Right forelimb (tissue), 1 donor: Measurements from ENCODE around the gene ACSM5.
"Not testable (repeated sequence)": the region's sequence is repeated elsewhere in the genome, so short reads cannot be mapped to it uniquely, and the experiment has no call there.

Experiments
- DNase-seq: peaks from one replicate; pipeline ENCODE4 v3.0.0-alpha.2; 2018

The ACSM5 gene

DNA sequence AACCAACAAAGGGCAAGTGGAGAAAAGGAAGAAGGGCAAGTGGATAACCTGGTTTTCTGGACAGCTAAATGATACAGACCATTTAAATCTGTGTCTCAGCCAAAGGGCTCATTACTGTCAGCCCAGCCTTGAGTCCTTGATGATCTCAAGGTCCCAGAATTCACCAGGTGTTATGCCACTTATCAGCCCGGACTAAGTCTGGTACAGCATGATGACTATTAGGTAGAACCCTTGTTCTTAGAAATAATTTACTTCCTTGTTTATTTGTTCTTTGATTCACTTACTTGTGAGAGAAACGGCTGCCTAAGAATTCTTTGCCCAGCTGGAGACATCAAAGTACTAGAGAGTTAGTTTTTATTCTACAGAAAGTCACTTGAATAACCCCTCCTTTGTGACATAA lies 8.3 kb upstream of the ACSM5 start:
- no peak for DNase-seq

- DNase-seq: no peak
Observed at GRCh38 chr16:20401475-20402016, 7.8 kb upstream of the ACSM5 start.

GRCh38 chr16:20402651-20403050 lies 6.7 kb upstream of the ACSM5 start:
- no peak for DNase-seq

GRCh38 chr16:20404637-20405036 lies 4.7 kb upstream of the ACSM5 start, which contains the start of gene PDILT:
PDILT (minus strand) TSS chr16:20404737; CDS start chr16:20399300, 5,437 bp downstream.
- DNase-seq: no peak

- DNase-seq: no peak
Observed at GRCh38 chr16:20410121-20410723, 888 bp downstream of the ACSM5 start.

DNA sequence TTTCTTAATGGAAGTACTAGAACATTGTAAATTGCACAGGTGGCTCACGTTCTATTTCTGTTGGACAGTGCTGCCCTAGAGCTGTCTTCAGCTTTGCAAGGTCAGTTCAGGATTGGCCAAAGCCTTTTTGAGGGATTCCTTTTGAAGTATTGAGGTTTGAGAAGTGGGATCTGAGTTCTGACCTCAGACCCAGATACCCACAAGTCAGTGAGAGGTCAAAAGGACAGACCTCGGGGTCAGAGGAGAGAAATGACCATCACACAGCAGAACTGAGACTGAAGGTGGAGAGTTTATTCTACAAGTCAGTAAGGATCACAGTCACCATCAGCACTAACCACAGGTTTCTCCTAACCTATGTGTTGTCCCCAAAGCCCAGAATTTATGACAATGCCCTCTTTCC lies 1.7 kb downstream of the ACSM5 start:
- DNase-seq: no peak

DNA sequence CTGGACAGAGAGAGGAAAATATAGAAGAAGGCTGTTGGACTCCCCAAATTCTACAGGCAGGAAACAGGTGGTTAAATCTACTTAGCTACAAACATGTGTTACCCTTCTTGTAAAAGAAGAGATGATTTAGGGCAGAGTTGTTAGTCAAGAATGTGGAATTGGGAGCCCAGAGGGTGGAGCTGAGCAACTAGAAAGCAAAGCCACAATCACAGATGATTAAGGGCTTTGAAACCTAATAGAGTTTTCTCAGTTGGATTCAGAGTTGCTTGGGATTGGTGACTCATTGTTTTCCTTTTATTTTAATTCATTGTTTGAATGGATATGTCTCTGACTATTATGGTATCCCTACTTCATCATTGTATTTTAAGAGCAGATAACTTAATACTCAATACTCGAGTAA lies 6.2 kb downstream of the ACSM5 start:
- DNase-seq: no peak

DNA sequence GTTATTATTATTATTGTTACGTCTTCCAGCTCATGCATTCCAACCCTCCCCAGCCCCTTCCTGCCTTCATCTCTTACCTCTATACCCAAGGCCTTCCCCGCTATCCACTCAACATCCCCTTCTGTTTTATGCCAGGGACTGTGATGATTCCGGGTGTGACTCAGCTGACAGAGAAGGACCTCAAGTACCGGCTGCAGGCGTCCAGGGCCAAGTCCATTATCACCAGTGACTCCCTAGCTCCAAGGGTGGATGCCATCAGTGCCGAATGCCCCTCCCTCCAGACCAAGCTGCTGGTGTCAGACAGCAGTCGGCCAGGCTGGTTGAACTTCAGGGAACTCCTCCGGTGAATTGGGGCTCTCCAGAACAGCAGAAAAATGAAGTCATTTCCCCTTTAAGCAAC lies 9.8 kb downstream of the ACSM5 start:
- not testable (repeated sequence) for DNase-seq

DNA sequence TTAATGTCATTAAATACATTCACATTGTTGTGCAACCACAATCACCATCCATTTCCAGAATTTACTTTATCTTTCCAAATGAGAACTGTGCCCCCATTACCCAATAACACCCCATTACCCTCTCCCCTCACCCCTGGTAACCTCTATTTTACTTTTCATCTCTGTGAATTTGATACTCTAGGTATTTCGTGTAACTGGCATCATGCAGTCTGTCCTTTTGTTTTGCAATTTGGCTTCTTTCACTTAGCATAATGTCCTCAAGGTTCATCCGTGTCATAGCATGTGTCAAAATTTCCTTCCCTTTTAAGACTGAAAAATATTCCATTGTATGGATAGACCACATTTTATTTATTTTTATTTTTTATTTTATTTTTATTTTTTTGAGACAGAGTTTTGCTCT lies 12.4 kb downstream of the ACSM5 start:
- DNase-seq: not testable (repeated sequence)

GRCh38 chr16:20423772-20424128 lies 14.4 kb downstream of the ACSM5 start:
- DNase-seq: not testable (repeated sequence)

- DNase-seq: no peak
Observed at GRCh38 chr16:20424129-20424866, 15.0 kb downstream of the ACSM5 start.

DNA sequence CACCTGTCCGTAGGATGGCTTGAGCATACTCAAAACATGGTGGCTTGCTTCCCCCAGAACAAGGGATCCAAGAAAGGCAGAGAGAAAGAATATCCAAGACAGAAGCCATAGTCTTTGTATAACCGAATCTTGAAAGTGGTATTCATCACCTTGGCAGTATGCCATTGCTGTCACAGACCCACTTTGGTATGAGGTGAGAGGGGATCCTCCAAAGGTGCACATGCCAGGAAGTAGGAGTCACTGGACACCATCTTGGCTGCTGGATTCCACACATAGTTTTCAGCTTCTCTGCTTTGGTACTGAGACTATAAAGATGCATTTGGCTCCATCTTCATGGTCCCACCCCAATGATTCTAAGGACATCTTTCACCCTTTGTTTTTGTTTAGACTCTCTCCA lies 18.1 kb downstream of the ACSM5 start:
- DNase-seq: not testable (repeated sequence)

- not testable (repeated sequence) for DNase-seq
Observed at GRCh38 chr16:20429499-20429898, 20.2 kb downstream of the ACSM5 start.

- not testable (repeated sequence) for DNase-seq
Observed at GRCh38 chr16:20430480-20430879, 21.1 kb downstream of the ACSM5 start.

DNA sequence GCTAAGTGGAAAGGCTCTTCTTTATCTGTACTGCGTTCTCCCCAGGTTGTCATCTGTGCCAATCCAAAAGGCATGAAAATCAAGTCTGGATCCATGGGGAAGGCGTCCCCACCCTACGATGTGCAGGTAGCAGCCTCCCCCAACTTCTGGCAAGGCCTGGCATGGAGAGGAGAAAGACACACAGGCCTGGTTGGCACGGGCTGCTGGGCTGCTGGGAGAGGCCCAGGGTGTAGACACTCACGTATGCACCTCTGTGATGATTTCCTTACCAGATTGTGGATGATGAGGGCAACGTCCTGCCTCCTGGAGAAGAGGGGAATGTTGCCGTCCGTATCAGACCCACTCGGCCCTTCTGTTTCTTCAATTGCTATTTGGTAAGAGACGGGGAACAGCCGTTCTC lies 21.6 kb downstream of the ACSM5 start:
- no peak for DNase-seq

- not testable (repeated sequence) for DNase-seq
Observed at GRCh38 chr16:20438950-20439349, 29.6 kb downstream of the ACSM5 start.

DNA sequence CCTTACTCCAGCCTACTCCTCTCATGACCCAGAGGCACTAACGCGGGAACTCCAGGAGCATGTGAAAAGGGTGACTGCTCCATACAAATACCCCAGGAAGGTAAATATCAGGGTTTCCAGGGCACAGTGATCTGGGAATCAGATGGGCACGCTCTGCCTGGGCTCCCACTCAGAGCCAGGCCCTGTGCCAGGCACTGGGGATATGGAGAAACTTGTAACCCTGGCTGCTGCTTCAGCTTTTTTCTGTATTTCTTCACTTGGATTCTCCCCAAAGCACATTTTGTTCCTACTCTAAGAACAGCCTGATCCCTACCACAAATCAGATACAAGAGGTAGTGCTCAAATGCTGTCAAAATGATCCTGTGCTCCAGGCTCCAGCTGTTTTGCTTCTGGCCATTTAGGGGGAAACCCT lies 30.5 kb downstream of the ACSM5 start:
- not testable (repeated sequence) for DNase-seq

GRCh38 chr16:20440731-20441130 lies 31.4 kb downstream of the ACSM5 start:
- not testable (repeated sequence) for DNase-seq

GRCh38 chr16:20441191-20441590 lies 31.9 kb downstream of the ACSM5 start:
- DNase-seq: no peak

GRCh38 chr16:20441859-20442258 lies 32.5 kb downstream of the ACSM5 start:
- DNase-seq: not testable (repeated sequence)

- not testable (repeated sequence) for DNase-seq
Observed at GRCh38 chr16:20446652-20447393, 37.5 kb downstream of the ACSM5 start.

- not testable (repeated sequence) for DNase-seq
Observed at GRCh38 chr16:20451364-20451763, 42.0 kb downstream of the ACSM5 start, which contains the start of gene ACSM2A. ACSM2A (plus strand) TSS chr16:20451521; CDS start chr16:20460115, 8,594 bp downstream.

- DNase-seq: not testable (repeated sequence)
Observed at GRCh38 chr16:20453633-20454032, 44.3 kb downstream of the ACSM5 start.
